Measurements from ENCODE around the gene EBF3.

GRCh38 chr10:129912166-129912917, 51.7 kb downstream of the EBF3 start:
- TF ChIP-seq CTCF (IDR thresholded peaks at IDR 0.05; ENCODE audit: poor library complexity) (no peak), EZH2 (IDR thresholded peaks at IDR 0.05; ENCODE audit: borderline replicate concordance) (no peak), EZH2phosphoT487 (IDR thresholded peaks at IDR 0.05; ENCODE audit: low read depth, severe bottlenecking, unreplicated experiment) (no peak)
